GM19455 (cell line): ENCODE results near the gene SHISA9.

Experiments
- ATAC-seq: cut with Tn5 transposase; IDR thresholded peaks from one replicate; pipeline ENCODE4 v1.9.1; 2021; ENCODE audit not compliant: unreplicated experiment

SHISA9 gene

DNA sequence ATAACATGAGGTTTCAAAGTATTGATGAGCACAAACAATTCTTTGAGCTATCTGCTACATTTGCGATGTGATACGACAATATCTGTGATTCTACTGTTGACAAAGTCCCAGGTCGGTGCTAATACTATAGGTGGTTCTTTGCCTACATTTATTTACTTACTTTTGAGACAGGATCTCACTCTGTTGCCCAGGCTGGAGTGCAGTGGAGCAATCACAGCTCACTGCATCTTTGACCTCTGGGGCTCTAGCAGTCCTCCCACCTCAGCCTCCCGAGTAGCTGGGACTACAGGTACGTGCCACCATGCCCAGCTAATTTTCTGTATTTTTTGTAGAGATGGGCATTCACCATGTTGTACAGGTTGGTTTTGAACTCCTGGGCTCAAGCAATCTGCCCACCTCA lies 343.4 kb downstream of the SHISA9 start:
- ATAC-seq, result no peak

DNA sequence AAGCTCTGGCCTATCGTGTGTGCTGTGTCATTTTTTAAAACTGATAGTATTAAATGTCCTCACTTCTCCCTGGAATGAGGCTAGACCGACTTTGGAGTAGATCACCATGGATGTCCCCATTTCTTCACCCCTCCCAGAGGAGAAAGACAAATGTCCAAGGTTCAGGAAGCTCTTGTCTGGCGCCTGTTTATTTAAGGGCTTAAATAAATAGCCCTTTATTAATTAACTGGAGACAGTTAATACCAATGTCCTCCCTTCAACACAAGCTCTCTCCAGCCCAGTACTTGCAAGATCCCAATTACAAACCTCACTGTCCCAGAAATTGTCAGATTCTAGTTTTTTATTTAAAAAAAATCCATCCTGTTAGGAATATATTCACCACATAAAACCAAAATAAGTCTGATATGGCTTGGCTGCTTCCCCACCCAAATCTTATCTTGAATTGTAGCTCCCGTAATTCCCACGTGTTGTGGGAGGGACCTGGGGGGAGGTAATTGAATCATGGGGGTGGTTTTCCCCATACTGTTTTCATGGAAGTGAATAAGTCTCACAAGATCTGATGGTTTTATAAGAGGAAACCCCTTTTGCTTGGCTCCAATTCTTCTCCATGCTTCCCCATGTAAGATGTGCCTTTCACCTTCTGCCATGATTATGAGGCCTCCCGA lies 344.4 kb downstream of the SHISA9 start:
- ATAC-seq, result no peak

DNA sequence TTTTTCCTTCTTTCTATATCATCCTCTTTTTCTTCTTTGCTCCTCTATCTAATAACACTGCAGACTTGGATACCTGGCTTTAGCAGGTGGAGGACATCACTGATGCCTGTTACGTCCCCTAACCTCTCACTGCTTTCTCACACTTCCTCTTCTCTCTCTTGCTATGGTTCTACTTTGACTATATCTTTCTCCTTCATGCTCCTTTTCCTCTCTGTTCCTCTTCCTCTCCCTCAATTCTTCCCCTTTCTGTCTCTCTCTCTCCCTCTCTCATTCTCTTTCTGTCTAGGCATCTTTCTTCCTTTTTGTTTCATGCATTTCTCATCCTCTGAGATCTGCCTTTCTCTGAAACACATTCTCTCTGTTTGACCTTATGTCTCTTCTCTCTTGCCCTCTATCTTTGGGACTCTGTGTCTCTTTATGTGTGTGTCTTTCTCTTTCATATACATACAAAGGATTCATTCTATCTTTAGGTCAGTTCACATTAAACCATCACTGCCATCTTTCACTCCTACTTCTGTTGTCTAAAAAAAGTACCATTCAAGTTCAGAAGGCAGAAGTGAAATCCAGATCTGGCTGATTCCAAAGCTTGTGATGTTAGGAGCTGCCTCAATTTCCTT lies 353.7 kb downstream of the SHISA9 start:
- ATAC-seq, result no peak

DNA sequence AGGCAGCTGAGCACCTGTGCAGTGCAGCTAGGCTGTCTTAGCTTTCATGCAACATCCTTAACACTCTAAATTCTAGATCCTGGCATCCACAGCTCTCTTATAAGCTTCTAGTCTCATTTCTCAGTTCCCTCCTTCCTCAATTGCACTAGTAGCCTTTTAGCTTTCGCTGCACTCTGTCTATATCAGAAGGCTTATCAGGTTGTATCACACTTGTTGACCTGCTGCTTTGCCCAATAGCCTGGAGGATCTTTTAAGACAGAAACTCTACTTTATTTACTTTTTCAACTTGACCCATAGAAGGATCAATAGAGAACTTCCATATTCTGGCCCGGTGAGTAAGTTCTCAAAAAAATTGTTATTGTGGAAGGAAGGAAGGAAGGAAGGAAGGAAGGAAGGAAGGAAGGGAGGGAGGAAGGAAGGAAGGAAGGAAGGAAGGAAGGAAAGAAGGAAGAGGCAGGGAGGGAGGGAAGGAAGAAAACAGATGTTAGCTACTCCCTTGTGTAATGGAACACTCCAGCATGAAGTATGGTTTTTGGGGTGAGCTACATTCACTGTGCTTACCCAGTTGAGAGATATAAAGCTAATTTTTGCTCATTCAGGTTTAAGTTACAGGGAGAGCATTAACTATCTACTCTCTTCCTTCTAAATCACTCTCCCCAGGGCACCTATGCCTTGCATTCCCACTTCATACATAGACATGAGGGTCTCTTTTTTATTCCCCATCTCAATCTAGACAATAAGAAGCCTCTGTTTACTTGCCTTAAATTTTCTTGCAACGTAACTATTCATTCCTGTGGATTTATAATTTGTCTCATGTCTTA lies 361.1 kb downstream of the SHISA9 start:
- no peak for ATAC-seq

DNA sequence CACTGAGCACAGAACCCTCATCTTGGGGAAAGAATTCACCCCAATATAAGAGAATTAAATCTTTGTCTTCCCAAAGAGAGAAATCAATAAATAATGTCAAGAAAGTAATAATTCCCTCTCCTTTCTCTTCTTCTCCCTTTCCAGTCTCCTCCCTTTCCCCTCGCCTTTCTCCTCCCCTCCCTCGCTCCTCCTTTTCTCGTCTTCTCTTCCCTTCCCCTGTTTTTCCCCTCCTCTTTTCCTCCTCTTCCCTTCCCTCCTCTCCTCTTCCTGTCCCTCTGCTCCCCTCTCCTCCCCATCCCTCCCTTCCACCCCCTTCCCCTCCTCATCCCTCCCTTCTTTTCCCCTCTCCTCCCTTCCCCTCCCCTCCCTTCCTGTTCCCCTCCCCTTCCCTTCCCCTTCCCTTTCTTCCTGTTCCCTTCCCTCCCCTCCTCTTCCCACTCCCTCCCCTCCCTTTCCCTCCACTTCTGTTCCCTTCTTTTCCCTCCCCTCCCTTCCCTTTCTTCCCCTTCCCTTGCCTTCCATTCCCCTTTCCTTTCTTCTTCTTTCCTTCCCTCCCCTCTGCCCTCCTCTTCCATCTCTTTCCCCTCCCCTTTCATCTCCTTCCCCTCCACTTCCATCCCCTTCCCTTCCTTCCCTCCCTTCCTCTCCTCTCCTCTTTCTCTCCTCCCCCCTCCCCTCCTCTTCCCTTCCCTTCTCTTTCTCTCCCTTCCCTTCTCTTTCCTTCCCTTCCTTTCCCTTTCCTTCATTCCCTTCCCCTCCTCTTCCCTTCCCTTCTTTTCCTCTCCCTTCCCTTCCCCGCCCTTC lies 363.6 kb downstream of the SHISA9 start:
- ATAC-seq, result no peak

DNA sequence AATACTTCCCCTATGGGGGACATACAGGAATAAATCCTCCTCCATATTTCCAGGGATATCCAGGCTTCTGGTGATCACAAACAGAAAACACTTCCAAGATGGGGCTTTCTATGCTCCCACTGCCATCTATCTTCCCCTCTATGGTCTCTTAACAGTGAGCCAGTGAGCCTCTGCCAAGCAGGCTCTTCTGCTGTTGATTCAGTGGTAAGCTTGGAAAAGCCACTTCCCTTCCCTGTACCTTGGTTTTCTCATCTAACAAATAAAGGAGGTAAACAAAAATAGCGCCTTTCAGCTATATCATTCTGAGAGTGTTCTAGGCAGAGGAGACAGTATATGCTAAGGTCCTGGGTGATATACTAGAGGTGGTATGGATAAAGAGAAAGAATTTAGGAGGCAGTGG lies 368.0 kb downstream of the SHISA9 start:
- ATAC-seq, result no peak

DNA sequence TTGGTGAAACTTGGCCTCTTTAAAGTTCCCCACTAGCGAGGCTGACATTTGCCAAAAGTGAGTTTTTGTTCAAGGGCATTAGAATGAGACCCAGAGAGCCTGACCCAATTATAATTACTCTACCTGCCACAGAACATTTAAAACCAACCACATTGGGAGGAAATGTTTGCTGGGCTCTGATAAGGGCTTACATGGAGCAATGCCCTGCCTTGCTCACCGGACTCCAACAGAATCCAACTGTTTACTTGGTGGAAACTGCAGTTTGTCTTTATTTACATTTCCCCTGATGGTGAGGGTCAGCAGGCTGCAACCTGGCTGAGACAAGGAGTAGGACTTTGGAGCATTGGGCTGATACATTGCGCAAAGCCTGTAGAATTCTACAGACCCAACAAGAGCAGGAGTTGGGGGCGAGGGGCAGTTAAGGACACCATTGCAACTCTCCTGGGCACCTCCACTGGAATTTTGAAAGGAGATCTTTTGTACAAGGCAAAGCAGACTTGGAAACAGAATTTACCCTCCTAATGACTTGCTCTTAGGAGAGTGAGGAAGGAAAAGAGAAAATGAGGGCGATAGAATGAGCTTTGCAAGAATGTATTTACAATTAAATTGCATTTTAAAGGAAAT lies 368.6 kb downstream of the SHISA9 start:
- ATAC-seq, result no peak

DNA sequence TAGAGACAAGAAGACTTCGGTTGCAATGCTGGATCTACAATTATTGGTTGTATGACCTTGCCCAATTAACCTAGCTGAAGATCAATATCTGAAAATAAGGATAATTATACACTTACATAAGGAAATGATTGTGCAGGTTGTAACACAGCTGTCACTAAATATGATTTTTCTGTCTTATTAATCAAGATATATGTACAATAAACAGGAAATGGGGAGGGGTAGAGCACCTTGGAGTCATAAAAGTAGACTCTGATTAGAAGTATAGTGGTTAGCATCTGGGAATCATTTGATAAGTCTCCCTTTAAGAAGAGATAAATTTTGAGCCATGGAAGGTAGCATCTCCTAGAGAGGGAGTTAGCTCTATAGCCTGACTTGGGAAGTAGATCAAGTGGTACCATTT lies 369.2 kb downstream of the SHISA9 start:
- ATAC-seq, result no peak

DNA sequence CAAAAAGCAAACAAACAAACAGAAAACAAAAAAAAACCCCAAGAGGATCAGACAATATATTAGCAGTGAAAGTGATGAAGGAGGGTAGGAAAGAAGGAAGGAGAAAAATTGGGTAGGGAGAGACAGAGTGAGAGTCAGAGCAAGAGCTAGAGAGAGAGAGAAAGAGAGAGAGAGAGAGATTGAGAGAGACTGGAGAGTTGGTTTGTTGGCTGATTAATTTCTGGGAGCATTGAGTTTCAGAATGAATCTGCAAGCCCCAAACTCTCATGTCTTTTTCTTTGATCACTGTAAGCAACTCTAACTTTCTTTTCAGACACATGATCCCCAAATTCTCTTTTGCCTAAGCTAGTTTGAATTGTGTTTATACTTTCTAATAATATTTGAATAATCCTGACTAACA lies 388.1 kb downstream of the SHISA9 start:
- ATAC-seq, result no peak
